Subcutaneous adipose tissue (tissue), 4 donors: ENCODE results near the gene HRNR. TPM values are rescaled to one million over a fixed set of nuclear protein-coding genes. Genes with fewer than 3 reads are reported as not detected.

Source experiments
- total RNA-seq, 4 donors: library from RNA; depleted of rRNA; stranded (reverse); fragments of >200 nt; gene quantifications; one replicate each; pipeline ENCODE4 v1.1.0, GENCODE V29; 2016
- TF ChIP-seq, protein P1 (sequence below): fragments of 450-650 bp; IDR thresholded peaks from one replicate; pipeline ENCODE4 v1.5.1; 2016; ENCODE audit warnings: low read depth, mild to moderate bottlenecking, control low read depth, antibody characterized with exemption, moderate library complexity

HRNR gene
- not detected for total RNA-seq

DNA sequence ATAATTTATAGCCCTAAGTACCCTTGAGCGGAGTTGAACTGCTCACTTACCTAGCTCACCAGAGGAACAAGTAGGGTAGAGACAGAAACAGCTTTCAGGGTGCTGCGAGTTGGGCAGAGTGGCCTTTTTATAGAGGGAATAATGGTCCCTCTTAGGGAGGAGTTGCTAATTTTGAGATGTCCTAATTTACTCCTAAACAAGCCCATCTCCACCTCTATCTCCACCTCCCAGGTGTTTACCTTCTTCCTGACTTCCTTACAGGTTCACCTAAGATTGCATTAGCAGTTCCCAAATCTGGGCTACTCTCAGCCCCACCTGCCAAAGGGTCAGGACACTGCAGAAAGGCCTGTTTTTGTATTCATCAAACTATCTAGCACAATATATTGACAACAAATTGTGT lies at the start of gene HRNR:
TSS of gene HRNR (minus strand) at position 101 of the 400 bp plus-strand sequence. CDS start 940 bp downstream, outside the sequence.
- TF ChIP-seq, protein P1, sequence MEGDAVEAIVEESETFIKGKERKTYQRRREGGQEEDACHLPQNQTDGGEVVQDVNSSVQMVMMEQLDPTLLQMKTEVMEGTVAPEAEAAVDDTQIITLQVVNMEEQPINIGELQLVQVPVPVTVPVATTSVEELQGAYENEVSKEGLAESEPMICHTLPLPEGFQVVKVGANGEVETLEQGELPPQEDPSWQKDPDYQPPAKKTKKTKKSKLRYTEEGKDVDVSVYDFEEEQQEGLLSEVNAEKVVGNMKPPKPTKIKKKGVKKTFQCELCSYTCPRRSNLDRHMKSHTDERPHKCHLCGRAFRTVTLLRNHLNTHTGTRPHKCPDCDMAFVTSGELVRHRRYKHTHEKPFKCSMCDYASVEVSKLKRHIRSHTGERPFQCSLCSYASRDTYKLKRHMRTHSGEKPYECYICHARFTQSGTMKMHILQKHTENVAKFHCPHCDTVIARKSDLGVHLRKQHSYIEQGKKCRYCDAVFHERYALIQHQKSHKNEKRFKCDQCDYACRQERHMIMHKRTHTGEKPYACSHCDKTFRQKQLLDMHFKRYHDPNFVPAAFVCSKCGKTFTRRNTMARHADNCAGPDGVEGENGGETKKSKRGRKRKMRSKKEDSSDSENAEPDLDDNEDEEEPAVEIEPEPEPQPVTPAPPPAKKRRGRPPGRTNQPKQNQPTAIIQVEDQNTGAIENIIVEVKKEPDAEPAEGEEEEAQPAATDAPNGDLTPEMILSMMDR: no peak

DNA sequence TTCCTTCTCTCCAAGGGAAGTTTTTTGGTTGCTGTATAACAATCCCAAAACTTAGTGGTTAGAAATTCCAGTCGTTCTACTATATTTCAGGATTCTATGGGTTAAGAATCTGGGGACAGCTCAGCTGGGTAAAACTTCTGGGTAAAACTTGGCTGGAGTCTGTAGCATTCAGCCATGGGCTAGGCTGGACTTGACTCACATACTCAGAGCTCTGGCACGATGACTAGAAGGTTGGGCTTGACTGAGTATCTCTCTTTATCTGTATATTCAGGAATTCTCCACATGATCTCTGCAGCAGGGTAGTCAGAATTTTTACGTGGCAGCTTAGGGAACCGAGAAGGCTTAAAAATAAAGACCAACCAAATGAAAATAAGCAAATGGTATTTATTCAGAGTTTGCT lies 28.2 kb upstream of the HRNR start:
- TF ChIP-seq, protein P1: no peak

DNA sequence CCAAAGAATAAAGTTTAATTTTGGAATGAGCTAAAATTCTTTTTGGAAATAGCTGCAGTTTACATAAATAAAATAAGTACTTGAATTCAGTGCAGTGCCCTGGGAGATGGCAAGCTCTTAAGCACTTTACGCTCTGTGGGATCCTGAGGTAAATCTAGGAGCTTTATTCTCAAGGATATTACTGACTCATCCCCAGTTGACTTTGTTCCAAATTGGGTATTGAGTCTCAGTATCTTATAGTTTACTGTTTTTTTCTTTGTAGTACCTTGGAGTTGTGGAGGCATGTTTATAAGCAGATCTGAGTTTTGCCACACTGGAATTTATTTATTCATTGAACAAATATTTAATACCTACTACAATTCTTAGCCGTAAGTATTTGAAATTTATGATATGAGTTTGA lies 27.4 kb upstream of the HRNR start:
- TF ChIP-seq, protein P1: no peak

DNA sequence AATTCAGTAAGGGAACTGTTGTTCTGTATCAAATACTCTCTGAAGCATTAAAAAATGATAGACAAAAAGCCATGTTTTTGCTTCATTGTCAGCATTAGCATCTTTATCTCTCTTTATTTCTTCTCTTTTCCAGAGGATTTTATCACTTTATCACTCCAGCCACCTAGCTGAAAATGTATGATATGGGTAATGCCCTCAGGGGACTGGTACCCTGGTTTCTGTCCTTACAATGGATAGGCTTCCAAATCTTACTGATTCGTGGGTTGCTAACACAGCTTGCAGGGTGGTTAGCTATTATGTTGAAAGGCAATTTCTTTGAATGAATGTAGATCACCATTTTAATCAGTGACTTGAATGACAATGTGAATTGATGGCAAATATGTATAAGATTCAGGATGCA lies 23.3 kb upstream of the HRNR start:
- TF ChIP-seq, protein P1: no peak

DNA sequence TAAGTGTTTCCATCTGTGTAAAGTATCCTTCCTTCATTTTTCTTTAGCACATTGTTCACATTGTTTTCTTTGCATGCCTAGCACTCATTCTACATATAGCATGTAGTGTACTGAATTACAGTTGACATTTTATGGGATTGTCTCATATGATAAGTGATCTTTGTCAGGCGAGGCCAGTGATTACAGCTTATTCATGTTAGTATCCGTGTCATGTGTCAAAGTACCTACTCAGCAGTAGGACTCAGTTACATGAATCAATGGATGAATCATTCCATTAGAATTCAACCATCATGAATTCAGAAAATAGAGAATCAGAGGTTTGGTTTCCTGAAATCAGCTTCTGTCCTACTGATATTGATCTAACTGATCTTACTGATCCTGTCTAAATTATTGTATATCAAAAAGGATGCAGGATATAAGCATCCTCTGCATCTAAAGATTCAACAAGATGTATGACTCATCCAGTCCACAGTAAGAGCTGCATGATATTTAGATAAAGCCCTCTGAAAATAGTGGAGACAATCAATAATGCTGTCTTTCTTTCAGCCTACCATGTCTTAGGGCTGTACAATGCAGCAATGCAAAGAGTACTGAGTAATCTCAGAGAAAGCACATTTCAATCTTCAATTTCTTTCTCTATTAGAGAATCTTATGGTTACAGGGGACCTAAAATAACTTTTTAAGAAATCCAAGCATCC lies 20.7 kb upstream of the HRNR start:
- TF ChIP-seq, protein P1: no peak

DNA sequence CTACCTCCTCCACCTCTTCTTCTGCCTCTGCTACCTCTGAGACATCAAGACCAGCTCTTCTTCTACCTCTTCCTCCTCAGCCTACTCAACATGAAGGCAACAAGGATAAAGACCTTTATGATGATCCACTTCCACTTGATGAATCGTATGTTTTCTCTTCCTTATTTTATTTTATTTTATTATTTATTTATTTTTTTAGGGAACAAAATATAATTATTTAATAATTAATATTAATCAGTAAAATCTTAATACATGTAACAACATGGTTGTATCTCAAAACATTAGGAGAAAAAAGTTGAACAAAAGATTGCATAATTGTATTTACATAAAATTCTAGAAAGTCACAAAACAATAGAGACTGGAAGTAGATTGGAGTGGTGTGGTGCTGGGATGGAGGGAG lies 13.1 kb upstream of the HRNR start:
- TF ChIP-seq, protein P1: no peak

DNA sequence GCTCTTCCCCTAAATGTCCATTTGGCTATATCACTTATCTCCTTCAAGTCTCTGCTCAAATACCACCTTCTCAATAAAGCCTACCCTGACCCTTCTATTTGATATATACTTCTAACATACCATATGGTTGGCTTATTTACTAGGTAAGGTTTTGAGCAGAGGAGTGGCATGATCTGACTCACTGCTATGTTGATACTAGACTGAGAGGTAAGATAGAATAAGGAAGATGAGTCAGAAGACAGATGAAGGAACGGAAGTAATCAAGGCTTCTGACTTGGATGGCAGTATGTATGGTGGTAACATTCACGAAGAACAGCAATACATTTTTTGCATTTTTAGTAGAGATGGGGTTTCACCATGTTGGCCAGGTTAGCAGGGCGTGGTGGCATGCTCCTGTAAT lies 4.8 kb upstream of the HRNR start:
- TF ChIP-seq, protein P1: no peak
